SU-DHL-6 (cell line): ENCODE results near the gene MMP24.
"Not testable (repeated sequence)": the region's sequence is repeated elsewhere in the genome, so short reads cannot be mapped to it uniquely, and the experiment has no call there.

Experiments
- H2AFZ ChIP-seq: fragments of 200-600 bp; sonication (generic); 2 replicates; pipeline ENCODE4 v1.6.1; 2014; ENCODE audit warnings: low read depth, mild to moderate bottlenecking, moderate library complexity, mixed read lengths, antibody characterized with exemption, low read length; ENCODE audit not compliant: severe bottlenecking
- H3F3A ChIP-seq: fragments of 200-600 bp; shearing (Covaris generic); 2 replicates; pipeline ENCODE4 v1.6.0; 2016; ENCODE audit warnings: antibody characterized with exemption, mild to moderate bottlenecking; ENCODE audit not compliant: insufficient read depth
- H3K27ac ChIP-seq: fragments of 200-600 bp; sonication (generic); 2 replicates; pipeline ENCODE4 v1.5.1; 2016; ENCODE audit warnings: low read depth, mild to moderate bottlenecking, low read length, moderate library complexity, mixed read lengths
- H3K27me3 ChIP-seq: fragments of 200-600 bp; sonication (generic), shearing (Covaris generic); 2 replicates; pipeline ENCODE4 v1.6.0; 2014; ENCODE audit warnings: mild to moderate bottlenecking, low read length
- H3K36me3 ChIP-seq: fragments of 200-600 bp; sonication (generic); 2 replicates; pipeline ENCODE4 v1.6.1; 2014; ENCODE audit warnings: mild to moderate bottlenecking, low read length, mixed read lengths
- H3K4me2 ChIP-seq: fragments of 300-600, 200-600 bp; shearing (Covaris generic), sonication (generic); 2 replicates; pipeline ENCODE4 v1.6.0; 2014; ENCODE audit warnings: low read length, low read depth, mild to moderate bottlenecking; ENCODE audit not compliant: poor library complexity, severe bottlenecking
- H3K4me3 ChIP-seq: fragments of 200-600 bp; sonication (generic); 2 replicates; pipeline ENCODE4 v1.5.1; 2014; ENCODE audit warnings: antibody characterized with exemption, low read length, mild to moderate bottlenecking, mixed read lengths; ENCODE audit not compliant: insufficient read depth, poor library complexity, severe bottlenecking
- H3K79me2 ChIP-seq: fragments of 200-600 bp; sonication (generic); 2 replicates; pipeline ENCODE4 v1.6.1; 2014; ENCODE audit warnings: mild to moderate bottlenecking, low read length, moderate library complexity; ENCODE audit not compliant: insufficient read depth
- H3K9ac ChIP-seq: fragments of 200-600 bp; sonication (generic); 2 replicates; pipeline ENCODE4 v1.7.0; 2014; ENCODE audit warnings: mild to moderate bottlenecking, low read length
- H3K9me2 ChIP-seq: fragments of 200-600 bp; sonication (generic); replicated peaks from 2 replicates; pipeline ENCODE4 v1.6.1; 2014; ENCODE audit warnings: low read length; ENCODE audit not compliant: insufficient read depth
- H3K9me3 ChIP-seq: fragments of 200-600 bp; sonication (generic); 2 replicates; pipeline ENCODE4 v1.6.1; 2014; ENCODE audit warnings: low read length, mixed read lengths; ENCODE audit not compliant: insufficient read depth
- H4K20me1 ChIP-seq: fragments of 200-600 bp; sonication (generic); 2 replicates; pipeline ENCODE4 v1.6.1; 2014; ENCODE audit warnings: low read depth, mild to moderate bottlenecking, antibody characterized with exemption, low read length, moderate library complexity, mixed read lengths
- CTCF ChIP-seq: fragments of 200-600 bp; sonication (generic); IDR thresholded peaks from one replicate; pipeline ENCODE4 v1.5.1; 2017; ENCODE audit warnings: antibody characterized with exemption, mild to moderate bottlenecking, low read length, moderate library complexity; ENCODE audit not compliant: insufficient read depth, poor library complexity, severe bottlenecking
- EZH2phosphoT487 ChIP-seq: fragments of 200-600 bp; sonication (generic), shearing (Covaris generic); conservative IDR thresholded peaks from 2 replicates; pipeline ENCODE4 v1.6.1; 2018; ENCODE audit warnings: mild to moderate bottlenecking, antibody characterized with exemption, low read length, moderate library complexity, mixed read lengths

Gene MMP24

GRCh38 chr20:35181731-35182130, 44.8 kb upstream of the MMP24 start:
- TF ChIP-seq EZH2phosphoT487 = no peak
- no peak for TF ChIP-seq CTCF
- no peaks in the 10 kb centered on the region for H3K36me3 ChIP-seq
- H3F3A ChIP-seq = no peaks in the 10 kb centered on the region
- no peak overlapping the region for H2AFZ ChIP-seq
- no peak overlapping the region for H3K9ac ChIP-seq
- H3K4me2 ChIP-seq = no peak overlapping the region
- no peaks in the 10 kb centered on the region for H3K9me2 ChIP-seq
- no peaks in the 10 kb centered on the region for H3K79me2 ChIP-seq
- no peaks in the 10 kb centered on the region for H3K9me3 ChIP-seq
- no peaks in the 10 kb centered on the region for H4K20me1 ChIP-seq
- no peak overlapping the region for H3K27ac ChIP-seq
- H3K27me3 ChIP-seq = no peaks in the 10 kb centered on the region
- H3K4me3 ChIP-seq = no peak overlapping the region

DNA sequence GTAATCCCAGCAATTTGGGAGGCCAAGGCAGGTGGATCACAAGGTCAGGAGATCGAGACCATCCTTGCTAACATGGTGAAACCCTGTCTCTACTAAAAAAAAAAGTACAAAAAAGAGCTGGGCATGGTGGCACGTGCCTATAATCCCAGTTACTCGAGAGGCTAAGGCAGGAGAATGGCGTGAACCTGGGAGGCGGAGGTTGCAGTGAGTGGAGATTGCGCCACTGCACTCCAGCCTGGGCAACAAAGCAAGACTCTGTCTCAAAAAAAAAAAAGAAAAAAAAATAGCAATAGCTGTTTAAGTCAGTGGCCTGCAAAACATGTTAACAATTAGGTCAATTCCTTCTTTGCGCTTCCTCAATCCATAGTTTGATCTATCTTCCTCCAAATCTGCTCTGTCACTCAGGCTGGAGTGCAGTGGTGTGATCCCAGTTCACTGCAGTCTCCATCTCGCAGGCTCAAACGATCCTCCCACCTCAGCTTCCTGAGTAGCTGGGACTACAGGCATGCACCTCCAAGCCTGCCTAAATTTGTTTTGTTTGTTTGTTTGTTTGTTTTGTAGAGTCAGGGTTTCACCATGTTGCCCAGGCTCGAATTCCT, 39.7 kb upstream of the MMP24 start:
- H3K36me3 ChIP-seq, H3K27me3 ChIP-seq, H3K9me2 ChIP-seq: not testable (repeated sequence)

DNA sequence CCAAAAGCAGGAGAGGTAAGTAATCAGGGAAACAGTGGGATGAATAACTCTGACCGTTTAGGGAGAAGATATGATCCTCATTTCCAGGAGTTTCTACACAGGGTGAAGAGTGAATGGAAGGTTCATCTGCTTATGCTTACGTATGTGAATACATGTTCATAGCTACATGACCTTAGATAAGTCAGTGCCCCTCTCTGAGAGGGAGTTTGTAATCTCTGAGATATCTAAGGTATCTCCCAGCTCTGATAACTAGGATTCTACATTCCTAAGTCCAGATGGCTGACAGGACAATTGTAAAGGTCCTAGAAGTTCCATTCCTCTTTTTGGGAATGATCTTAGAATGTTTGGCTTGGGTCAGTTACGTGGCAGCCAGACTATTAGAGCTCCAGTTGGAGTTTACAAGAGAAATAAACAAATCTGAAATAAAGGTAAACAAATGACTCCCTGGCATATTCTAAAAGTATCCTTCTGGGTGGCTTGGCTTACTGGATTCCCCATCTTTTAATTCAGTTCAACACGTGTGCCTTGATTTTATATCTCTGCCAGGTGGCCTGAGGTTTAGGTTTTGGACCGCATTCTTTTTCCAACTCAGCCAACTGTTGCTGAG, 38.8 kb upstream of the MMP24 start:
- Histone ChIP-seq H3K9me3 (no peaks in the 10 kb centered on the region), H3K4me2 (no peak overlapping the region), H3K9ac (no peak overlapping the region), H4K20me1 (no peaks in the 10 kb centered on the region), H3K27ac (no peak overlapping the region), H3K36me3 (no peaks in the 10 kb centered on the region), H3K27me3 (no peaks in the 10 kb centered on the region), H2AFZ (no peak overlapping the region), H3F3A (no peaks in the 10 kb centered on the region), H3K4me3 (no peak overlapping the region), H3K9me2 (no peaks in the 10 kb centered on the region), H3K79me2 (no peaks in the 10 kb centered on the region)
- TF ChIP-seq EZH2phosphoT487 (no peak), CTCF (no peak)

More for the DNA sequence above, 39.7 kb upstream of the MMP24 start:
- not testable (repeated sequence) for H3K79me2 ChIP-seq, H3K4me3 ChIP-seq, H3K4me2 ChIP-seq, H3K9me3 ChIP-seq, H4K20me1 ChIP-seq, H3K9ac ChIP-seq, H3K27ac ChIP-seq, H2AFZ ChIP-seq, H3F3A ChIP-seq

DNA sequence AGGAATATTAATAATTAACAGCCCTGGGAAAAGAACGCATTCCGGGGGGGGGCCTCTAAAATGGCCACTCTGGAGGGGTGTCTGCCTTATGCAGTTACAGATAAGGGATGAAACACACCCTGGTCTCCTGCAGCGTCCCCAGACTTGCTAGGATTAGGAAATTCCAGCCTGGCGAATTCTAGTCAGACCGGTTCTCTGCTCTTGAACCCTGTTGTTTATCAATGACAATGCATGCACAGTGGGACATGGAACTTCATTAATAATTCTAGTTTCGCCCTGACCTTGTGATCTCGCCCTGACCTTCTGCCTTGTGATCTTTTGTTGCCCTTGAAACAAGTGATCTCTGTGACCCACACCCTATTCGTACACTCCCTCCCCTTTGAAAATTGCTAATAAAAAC, 37.3 kb upstream of the MMP24 start:
- not testable (repeated sequence) for H3K36me3 ChIP-seq, H2AFZ ChIP-seq, H3K4me2 ChIP-seq, H3K9me2 ChIP-seq, H3K27me3 ChIP-seq, H3K9me3 ChIP-seq, H3K79me2 ChIP-seq, H3K9ac ChIP-seq, H3K4me3 ChIP-seq, H3F3A ChIP-seq, H3K27ac ChIP-seq, H4K20me1 ChIP-seq
